NCI-H526 (cell line): ENCODE measurements around the gene LRRC38.
"Not testable (repeated sequence)": the region's sequence is repeated elsewhere in the genome, so short reads cannot be mapped to it uniquely, and the experiment has no call there.

Source experiments
- DNase-seq, 2 experiments: peaks; one replicate each; lab custom pipeline; 2025; lab: John Stamatoyannopoulos, UW

LRRC38 gene

GRCh38 chr1:13462682-13463081, 51.1 kb downstream of the LRRC38 start:
- DNase-seq = no peak

- DNase-seq = no peak
Observed at GRCh38 chr1:13461977-13462376, 51.8 kb downstream of the LRRC38 start.

- no peak for DNase-seq
Observed at GRCh38 chr1:13456904-13457532, 56.8 kb downstream of the LRRC38 start.

GRCh38 chr1:13451399-13451965, 62.3 kb downstream of the LRRC38 start:
- no peak for DNase-seq

GRCh38 chr1:13450204-13450603, 63.6 kb downstream of the LRRC38 start:
- DNase-seq = no peak

GRCh38 chr1:13443335-13443979, 70.3 kb downstream of the LRRC38 start:
- DNase-seq = no peak

GRCh38 chr1:13439104-13439783, 74.6 kb downstream of the LRRC38 start:
- not testable (repeated sequence) for DNase-seq

GRCh38 chr1:13435458-13435857, 78.3 kb downstream of the LRRC38 start:
- no peak for DNase-seq

- DNase-seq = not testable (repeated sequence)
Observed at GRCh38 chr1:13433694-13434358, 80.0 kb downstream of the LRRC38 start.

- no peak for DNase-seq
Observed at GRCh38 chr1:13432251-13432650, 81.6 kb downstream of the LRRC38 start.

- no peak for DNase-seq
Observed at GRCh38 chr1:13430495-13430894, 83.3 kb downstream of the LRRC38 start.
